HCT116 (cell line): ENCODE results near the gene ZNF30. TPM values are rescaled to one million over a fixed set of nuclear protein-coding genes. Genes with fewer than 3 reads are reported as not detected.

Source experiments
- ATAC-seq: fragments of 200-7000 bp; cut with Tn5 transposase; 2 replicates; pipeline ENCODE4 v1.9.1; 2020; ENCODE audit warnings: mild to moderate bottlenecking, moderate library complexity
- BruUV-seq: library from RNA; stranded (reverse); fragments of 400-500 nt; replicated peaks from 2 replicates; lab custom pipeline; 2021; lab: Mats Ljungman, UMichigan
- CTCF ChIA-PET: fragments of 300-600 bp; sonication (Branson Sonifier 250); formaldehyde crosslinking; loops from one replicate; lab custom pipeline; 2021; ENCODE audit warnings: antibody characterized with exemption; lab: Charles Lee
- POLR2A ChIA-PET: fragments of 300-600, 350-600 bp; sonication (Branson Sonifier 250); formaldehyde crosslinking; loops from one replicate; lab custom pipeline; 2021; ENCODE audit warnings: antibody characterized with exemption; lab: Charles Lee
- RAD21 ChIA-PET, 2 experiments: fragments of 300-600 bp; sonication (Branson Sonifier 250); formaldehyde crosslinking; loops; one replicate each; lab custom pipeline; 2023; ENCODE audit warnings: low total read pairs in 2 of 2; ENCODE audit not compliant: uncharacterized antibody in 2 of 2, unreplicated experiment in 2 of 2, low non-redundant PET in 1 of 2; lab: Charles Lee
- DNase-seq: peaks from one replicate; pipeline ENCODE4 v3.0.0-alpha.2; 2010; ENCODE audit warnings: low read depth, low spot score
- H2AFZ ChIP-seq: fragments of 200-600 bp; shearing (Covaris generic), sonication (generic); 2 replicates; pipeline ENCODE4 v1.6.1; 2017; ENCODE audit warnings: low read depth, mixed run types, mixed read lengths, antibody characterized with exemption, low read length; ENCODE audit not compliant: poor library complexity, severe bottlenecking
- H3K27ac ChIP-seq: 2 replicates; pipeline ENCODE4 v1.5.1; 2012; ENCODE audit warnings: low read depth, low read length
- H3K27me3 ChIP-seq: fragments of 200-600 bp; sonication (generic); 2 replicates; pipeline ENCODE4 v1.6.1; 2016; ENCODE audit warnings: mixed run types, low read length, mixed read lengths; ENCODE audit not compliant: insufficient read depth
- H3K36me3 ChIP-seq, 2 experiments: fragments of 200-500 bp in 1 of 2; fragments of 200-600 bp in 1 of 2; sonication (Bioruptor generic) in 1 of 2; sonication (generic) in 1 of 2; 2 replicates each; pipeline versions ENCODE4 v1.5.1 to v1.6.1; 2014 to 2016; ENCODE audit warnings: low read length in 2 of 2, inconsistent platforms in 1 of 2, mixed read lengths in 1 of 2, mixed run types in 1 of 2; ENCODE audit not compliant: insufficient read depth in 2 of 2, control insufficient read depth in 1 of 2
- H3K4me1 ChIP-seq, 2 experiments: fragments of 200-600 bp in 1 of 2; sonication (generic) in 1 of 2; 2 replicates each; pipeline versions ENCODE4 v1.5.1 to v1.6.1; 2012 to 2017; ENCODE audit warnings: low read length in 2 of 2, inconsistent platforms in 1 of 2, mild to moderate bottlenecking in 1 of 2, mixed read lengths in 1 of 2, mixed run types in 1 of 2, moderate library complexity in 1 of 2; ENCODE audit not compliant: insufficient read depth in 2 of 2, control insufficient read depth in 1 of 2
- H3K4me2 ChIP-seq: fragments of 200-600 bp; sonication (generic); 2 replicates; pipeline ENCODE4 v1.6.1; 2017; ENCODE audit warnings: mixed run types, low read length, mixed read lengths
- H3K4me3 ChIP-seq, 2 experiments: fragments of 200-600 bp in 1 of 2; sonication (generic) in 1 of 2; replicated peaks in 1 of 2; 2 replicates each; pipeline ENCODE4 v1.5.1; 2011 to 2016; ENCODE audit warnings: low read length in 2 of 2, control low read depth in 1 of 2, low read depth in 1 of 2, mild to moderate bottlenecking in 1 of 2, mixed read lengths in 1 of 2, mixed run types in 1 of 2
- H3K79me2 ChIP-seq: fragments of 200-600 bp; sonication (generic); 2 replicates; pipeline ENCODE4 v1.6.1; 2017; ENCODE audit warnings: mild to moderate bottlenecking, mixed run types, low read length, moderate library complexity, mixed read lengths; ENCODE audit not compliant: insufficient read depth
- H3K9ac ChIP-seq: fragments of 200-600 bp; sonication (generic); 2 replicates; pipeline ENCODE4 v1.6.1; 2016; ENCODE audit warnings: low read length, mixed read lengths
- H3K9me2 ChIP-seq: fragments of 200-600 bp; sonication (generic), shearing (Covaris generic); 2 replicates; pipeline ENCODE4 v1.6.1; 2017; ENCODE audit warnings: mixed run types, mild to moderate bottlenecking, moderate library complexity; ENCODE audit not compliant: insufficient read depth
- H3K9me3 ChIP-seq, 2 experiments: fragments of 200-500 bp in 1 of 2; fragments of 200-600 bp in 1 of 2; sonication (Bioruptor generic) in 1 of 2; sonication (generic) in 1 of 2; 2 replicates each; pipeline ENCODE4 v1.6.1; 2014 to 2017; ENCODE audit warnings: low read length in 2 of 2, mixed read lengths in 2 of 2, inconsistent platforms in 1 of 2, low read depth in 1 of 2, mild to moderate bottlenecking in 1 of 2, mixed run types in 1 of 2, moderate library complexity in 1 of 2; ENCODE audit not compliant: control insufficient read depth in 1 of 2, insufficient read depth in 1 of 2
- H4K20me1 ChIP-seq: fragments of 200-600 bp; sonication (generic), shearing (Covaris generic); 2 replicates; pipeline ENCODE4 v1.6.1; 2017; ENCODE audit warnings: mixed run types, mild to moderate bottlenecking, moderate library complexity; ENCODE audit not compliant: insufficient read depth
- CTCF ChIP-seq, 3 experiments: fragments of 200-600 bp in 1 of 3; sonication (generic) in 1 of 3; IDR thresholded peaks in 2 of 3; conservative IDR thresholded peaks in 1 of 3; 2 replicates each; pipeline ENCODE4 v1.5.1; 2012 to 2017; ENCODE audit warnings: low read depth in 2 of 3, low read length in 2 of 3, antibody characterized with exemption in 1 of 3, borderline replicate concordance in 1 of 3, control low read depth in 1 of 3, mild to moderate bottlenecking in 1 of 3, mixed read lengths in 1 of 3, mixed run types in 1 of 3, moderate library complexity in 1 of 3; ENCODE audit not compliant: insufficient read depth in 1 of 3
- EGR1 ChIP-seq: IDR thresholded peaks from 2 replicates; pipeline ENCODE4 v1.6.1; 2012; ENCODE audit warnings: low read depth
- FOSL1 ChIP-seq: IDR thresholded peaks from 2 replicates; pipeline ENCODE4 v1.6.1; 2012; ENCODE audit warnings: low read depth
- POLR2AphosphoS5 ChIP-seq: IDR thresholded peaks from 2 replicates; pipeline ENCODE4 v1.6.1; 2011; ENCODE audit warnings: mild to moderate bottlenecking, low read depth, low read length, moderate library complexity
- SRF ChIP-seq: IDR thresholded peaks from 2 replicates; pipeline ENCODE4 v1.6.1; 2012; ENCODE audit warnings: low read depth
- YY1 ChIP-seq: IDR thresholded peaks from 2 replicates; pipeline ENCODE4 v1.6.1; 2011; ENCODE audit warnings: low read length, low read depth, moderate library complexity, mild to moderate bottlenecking; ENCODE audit not compliant: insufficient replicate concordance; ENCODE audit errors: extremely low read depth
- intact Hi-C: fragments of 100-400 bp; cut with micrococcal nuclease; formaldehyde crosslinking; loops from 2 replicates; pipeline ENCODE4 v1.10.0; 2022
- total RNA-seq: library from RNA; stranded (reverse); gene quantifications from one replicate; pipeline ENCODE4 v1.2.1, GENCODE V29; 2021; ENCODE audit not compliant: unreplicated experiment
- TF ChIP-seq, protein P1 (sequence below): IDR thresholded peaks from 2 replicates; pipeline ENCODE4 v1.6.1; 2012

Gene ZNF30
- total RNA-seq, 1 experiment from 2014 or later, result 4.1 TPM

- BruUV-seq, result no TSS peak
- POLR2A ChIA-PET, result no interaction called here
- RAD21 ChIA-PET, result no interaction called here
- Histone ChIP-seq H3K9me3 (peaks cover 0 to 3% of the 10 kb centered on the region in 2 experiments; a peak in 1 of 4 replicates), H4K20me1 (no peaks in the 10 kb centered on the region), H3K79me2 (no peaks in the 10 kb centered on the region), H3K4me2 (no peak overlapping the region), H3K9ac (no peak overlapping the region), H3K36me3 (no peaks in the 10 kb centered on the region), H2AFZ (no peak overlapping the region), H3K4me1 (no peaks in the 10 kb centered on the region), H3K4me3 (no peak overlapping the region), H3K27ac (no peak overlapping the region), H3K9me2 (no peaks in the 10 kb centered on the region), H3K27me3 (no peaks in the 10 kb centered on the region)
- intact Hi-C loops, result no loop called here
- no peak for DNase-seq
- CTCF ChIA-PET, result no interaction called here
- ATAC-seq, result no peak
- no peak for TF ChIP-seq EGR1
- no peak for TF ChIP-seq SRF
These were observed 44.7 kb upstream of the ZNF30 start for GRCh38 chr19:34881982-34882381.

- Histone ChIP-seq H4K20me1 (no peaks in the 10 kb centered on the region), H2AFZ (no peak overlapping the region), H3K9me3 (peaks cover 0 to 7% of the 10 kb centered on the region in 2 experiments; a peak in 2 of 4 replicates), H3K4me1 (no peaks in the 10 kb centered on the region), H3K4me3 (no peak overlapping the region), H3K4me2 (no peak overlapping the region), H3K27me3 (no peaks in the 10 kb centered on the region), H3K9me2 (no peaks in the 10 kb centered on the region), H3K9ac (no peak overlapping the region), H3K79me2 (no peaks in the 10 kb centered on the region), H3K27ac (no peak overlapping the region), H3K36me3 (no peaks in the 10 kb centered on the region)
- no peak for ATAC-seq
- ChIA-PET POLR2A (no interaction called here), CTCF (no interaction called here), RAD21 (no interaction called here)
- no peak for DNase-seq
- BruUV-seq, result no TSS peak
- intact Hi-C loops, result no loop called here
- TF ChIP-seq, protein P1, sequence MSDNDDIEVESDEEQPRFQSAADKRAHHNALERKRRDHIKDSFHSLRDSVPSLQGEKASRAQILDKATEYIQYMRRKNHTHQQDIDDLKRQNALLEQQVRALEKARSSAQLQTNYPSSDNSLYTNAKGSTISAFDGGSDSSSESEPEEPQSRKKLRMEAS, result no peak
- TF ChIP-seq POLR2AphosphoS5 (no peak), FOSL1 (no peak), CTCF (IDR thresholded peaks at IDR 0.05 in 2 of 3, conservative IDR thresholded peaks at IDR 0.05 in 1 of 3; ENCODE audit: borderline replicate concordance in 1 of 3, insufficient read depth in 1 of 3, low read depth in 2 of 3, low read length in 2 of 3) (no peak), YY1 (no peak)
These were observed 38.6 kb upstream of the ZNF30 start for GRCh38 chr19:34888091-34888490.
